Embryonic facial prominence (tissue), 1 donor: ENCODE measurements around the gene TUBB6.

ENCODE experiments used
- DNase-seq: peaks from one replicate; pipeline ENCODE4 v3.0.0-alpha.2; 2016; ENCODE audit errors: extremely low spot score

The TUBB6 gene

DNA sequence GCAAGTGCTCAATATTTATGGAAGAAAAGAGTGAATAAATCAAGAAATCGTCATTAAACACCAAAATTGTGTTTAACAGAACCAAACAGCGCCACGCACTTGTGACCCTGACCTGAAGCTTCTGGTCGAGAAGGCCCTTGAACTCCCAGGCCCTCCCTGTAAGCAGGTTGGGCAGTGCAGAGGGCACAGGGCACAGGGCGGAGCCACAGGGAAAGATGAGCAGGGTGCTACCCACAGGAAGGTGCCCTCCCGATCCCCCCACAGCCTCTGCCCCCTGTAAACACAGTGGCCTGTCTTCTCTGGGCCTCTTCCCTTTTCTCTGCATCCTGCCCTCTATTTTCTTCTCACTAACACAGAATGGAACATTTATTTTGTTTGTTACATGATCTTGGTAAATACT is 16.9 kb upstream of the TUBB6 start:
- DNase-seq = no peak

DNA sequence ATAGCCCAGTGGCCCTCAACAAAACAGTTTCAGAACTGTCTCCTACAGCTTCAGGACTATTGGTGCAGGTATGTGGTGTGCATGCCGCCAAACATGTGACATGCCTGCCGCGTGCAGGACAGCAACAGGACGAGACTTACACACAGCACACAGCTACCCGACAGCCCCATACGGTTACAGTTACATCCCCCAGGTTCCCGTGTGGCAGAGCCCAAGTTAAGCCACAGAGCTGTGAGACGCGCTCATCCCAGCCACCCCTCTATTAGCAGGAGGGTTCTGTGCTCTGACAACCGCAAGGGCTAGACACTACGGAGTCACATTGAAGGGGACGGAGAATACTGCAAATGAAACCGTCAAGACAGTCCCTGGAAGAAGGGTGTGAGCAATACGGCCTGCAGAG is 16.4 kb upstream of the TUBB6 start:
- no peak for DNase-seq

DNA sequence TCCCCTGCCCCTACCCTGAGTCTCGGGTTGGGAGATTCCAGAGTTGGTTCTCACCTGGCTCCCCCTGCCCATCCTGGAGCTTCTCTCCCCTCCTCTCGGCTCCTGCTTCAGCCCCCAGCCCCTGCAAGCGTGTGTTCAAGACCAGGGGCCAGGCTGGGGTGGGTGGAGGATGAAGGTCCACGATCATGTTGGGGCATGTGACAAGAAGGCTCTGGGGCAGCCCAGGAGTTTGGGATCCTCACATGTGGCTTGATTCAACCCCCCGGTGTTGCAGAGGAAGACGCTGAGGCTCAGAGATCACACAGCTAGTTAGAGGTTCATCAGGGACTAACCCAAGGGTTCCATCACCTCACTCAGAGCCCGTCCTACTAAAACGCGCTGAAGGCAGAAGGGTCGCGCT is 14.2 kb upstream of the TUBB6 start:
- DNase-seq = no peak

DNA sequence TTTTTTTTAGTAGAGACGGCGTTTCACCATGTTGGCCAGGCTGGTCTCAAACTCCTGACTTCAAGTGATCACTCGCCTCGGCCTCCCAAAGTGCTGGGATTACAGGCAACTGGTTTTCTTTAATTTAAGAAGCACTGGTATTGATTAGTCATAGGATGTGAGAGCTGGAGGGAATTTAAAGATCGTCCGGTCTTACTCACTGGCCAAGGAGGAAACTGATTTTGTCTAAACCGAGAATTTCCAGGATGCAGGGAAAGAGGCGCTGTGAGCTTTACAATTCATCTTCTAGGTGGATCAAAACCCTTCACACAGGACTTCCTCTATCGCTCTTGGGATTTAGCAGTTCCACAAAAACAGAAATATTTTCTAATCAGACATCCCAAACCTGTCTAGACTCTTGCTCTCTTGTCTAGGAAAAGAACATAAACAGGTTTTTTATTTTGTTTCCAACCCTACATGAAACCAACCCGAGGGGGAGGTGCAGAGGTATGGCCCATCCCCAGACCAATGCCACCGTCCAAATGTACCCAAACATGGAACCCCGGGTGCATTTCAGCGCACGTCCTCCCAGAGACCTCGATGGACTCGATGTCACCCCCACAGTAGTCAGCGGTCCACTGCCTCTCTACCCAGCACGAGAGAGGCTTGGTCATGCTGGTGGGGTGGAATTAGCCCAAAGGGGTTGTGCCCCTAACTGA is 12.5 kb upstream of the TUBB6 start:
- no peak for DNase-seq

DNA sequence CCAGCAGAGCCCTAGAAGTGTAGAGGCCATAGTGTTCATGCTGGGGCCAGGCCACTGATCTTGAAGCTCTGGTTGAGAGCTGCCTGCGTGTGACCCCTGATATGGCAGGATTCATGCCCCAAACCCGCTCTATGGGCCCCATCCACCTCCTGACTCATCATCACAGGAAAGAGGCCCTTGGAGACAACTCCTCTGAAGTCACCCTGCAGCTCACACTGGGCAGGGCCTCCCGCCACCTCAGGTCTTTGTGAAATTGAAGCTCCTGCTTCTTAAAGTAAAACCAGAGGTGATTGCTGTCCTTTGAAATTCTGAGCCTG is 12.0 kb upstream of the TUBB6 start:
- no peak for DNase-seq

DNA sequence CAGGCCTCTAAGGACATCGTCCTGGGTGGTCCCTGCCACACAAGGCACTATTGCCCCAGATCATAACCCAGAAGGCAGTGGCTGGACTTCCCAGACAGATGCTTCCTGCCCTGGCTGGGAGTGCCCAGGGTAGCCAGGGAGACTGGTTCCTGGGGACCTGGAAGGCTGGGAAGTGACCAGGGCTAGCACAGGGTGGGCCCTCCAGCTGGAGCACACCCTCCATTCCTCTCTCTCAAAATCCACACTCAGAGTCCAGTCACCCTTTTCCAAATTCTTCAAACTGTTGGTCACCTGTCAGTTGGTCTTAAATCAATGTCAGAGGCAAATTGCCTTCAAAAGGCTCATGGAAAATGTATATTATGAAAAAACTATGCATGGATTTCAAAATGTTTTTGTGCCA is 11.6 kb upstream of the TUBB6 start:
- no peak for DNase-seq

DNA sequence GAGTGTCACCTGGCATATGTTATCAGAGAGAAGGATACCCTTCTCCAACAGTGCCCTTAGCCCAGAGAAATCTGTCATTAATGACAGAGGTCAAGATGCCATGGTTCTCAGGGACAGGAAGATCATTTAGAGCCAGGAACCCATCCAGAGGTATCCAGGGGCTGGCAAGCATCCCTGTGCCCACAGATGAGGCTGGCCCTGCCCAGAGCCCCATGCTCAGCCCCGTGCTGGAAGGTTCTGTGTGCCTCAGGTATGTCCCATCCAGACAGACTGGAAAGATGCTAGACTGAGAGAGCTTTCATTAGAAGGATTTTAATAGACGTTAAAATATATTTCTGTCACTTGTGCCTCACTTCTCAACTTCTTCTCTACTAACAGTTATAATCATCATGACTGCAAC is 8.2 kb upstream of the TUBB6 start:
- no peak for DNase-seq

DNA sequence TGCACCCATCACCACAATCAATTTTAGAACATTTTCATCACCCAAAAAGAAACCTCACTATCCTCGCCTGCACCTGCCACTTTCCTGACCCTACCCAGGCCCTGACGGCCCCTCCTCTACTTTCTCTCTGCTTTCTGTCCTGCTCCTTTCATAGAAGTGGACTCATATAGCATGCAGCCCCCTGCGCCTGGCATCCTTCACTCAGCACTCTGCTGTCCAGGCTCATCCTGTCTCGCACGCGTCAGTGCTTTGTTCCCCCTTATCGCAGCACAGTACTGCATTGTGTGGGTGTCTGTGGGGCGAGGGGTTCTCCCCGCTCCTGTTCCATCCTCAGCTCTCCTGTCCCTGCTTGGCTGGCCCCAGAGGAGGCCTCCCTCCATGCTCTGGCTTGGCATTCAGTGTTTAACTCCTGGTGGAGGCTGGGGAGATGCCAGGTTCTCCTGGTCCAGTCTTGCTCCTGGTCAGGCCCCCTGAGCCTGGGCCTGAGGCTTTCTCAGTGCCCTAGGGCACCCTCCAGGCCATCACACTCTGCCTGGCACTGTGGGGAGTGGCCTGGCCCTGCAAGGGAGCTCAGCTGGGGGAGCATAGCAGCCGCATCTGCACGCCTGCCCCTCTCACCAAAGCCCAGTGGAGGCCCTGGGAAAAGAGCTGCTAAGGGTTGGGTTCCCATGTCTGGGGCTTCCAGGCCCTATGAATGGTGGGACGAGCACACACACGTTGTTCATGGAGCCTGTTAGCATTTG is 6.6 kb upstream of the TUBB6 start:
- DNase-seq = no peak

DNA sequence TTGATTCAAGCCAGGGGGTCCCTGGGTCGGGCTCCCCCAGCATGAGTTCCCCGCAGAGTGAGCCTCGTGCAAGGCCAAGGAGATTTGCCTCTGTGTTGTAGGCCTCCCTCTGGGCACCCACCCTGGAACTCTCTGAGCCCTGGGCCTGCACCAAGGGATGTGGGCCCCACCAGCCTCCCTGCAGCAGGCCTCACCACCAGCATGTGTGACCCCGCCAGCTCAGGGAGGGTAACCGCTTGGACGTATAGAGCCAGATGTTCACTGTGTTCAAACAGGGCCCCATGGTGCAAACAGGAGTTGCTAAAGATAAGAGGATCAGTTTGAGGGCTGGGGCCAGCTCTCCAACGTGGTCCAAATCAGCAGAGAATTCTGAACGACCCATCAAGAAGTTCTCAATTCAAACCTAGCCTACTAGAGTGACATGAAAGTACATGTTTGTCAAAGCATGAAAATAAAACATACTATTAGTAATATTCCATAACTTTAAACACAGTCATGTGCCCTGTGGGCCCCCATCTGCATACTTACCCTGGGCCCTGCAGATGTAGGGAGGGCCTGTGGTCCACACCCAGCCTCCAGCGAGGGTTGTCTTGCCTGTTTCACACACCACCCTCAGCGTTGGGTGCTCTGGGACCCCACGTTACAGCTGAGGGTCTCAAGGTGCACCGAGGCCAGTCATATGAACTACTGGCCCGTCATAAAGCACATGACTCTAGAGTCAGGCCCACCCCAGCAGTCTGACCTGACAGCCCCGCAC is 5.5 kb upstream of the TUBB6 start:
- DNase-seq = no peak

DNA sequence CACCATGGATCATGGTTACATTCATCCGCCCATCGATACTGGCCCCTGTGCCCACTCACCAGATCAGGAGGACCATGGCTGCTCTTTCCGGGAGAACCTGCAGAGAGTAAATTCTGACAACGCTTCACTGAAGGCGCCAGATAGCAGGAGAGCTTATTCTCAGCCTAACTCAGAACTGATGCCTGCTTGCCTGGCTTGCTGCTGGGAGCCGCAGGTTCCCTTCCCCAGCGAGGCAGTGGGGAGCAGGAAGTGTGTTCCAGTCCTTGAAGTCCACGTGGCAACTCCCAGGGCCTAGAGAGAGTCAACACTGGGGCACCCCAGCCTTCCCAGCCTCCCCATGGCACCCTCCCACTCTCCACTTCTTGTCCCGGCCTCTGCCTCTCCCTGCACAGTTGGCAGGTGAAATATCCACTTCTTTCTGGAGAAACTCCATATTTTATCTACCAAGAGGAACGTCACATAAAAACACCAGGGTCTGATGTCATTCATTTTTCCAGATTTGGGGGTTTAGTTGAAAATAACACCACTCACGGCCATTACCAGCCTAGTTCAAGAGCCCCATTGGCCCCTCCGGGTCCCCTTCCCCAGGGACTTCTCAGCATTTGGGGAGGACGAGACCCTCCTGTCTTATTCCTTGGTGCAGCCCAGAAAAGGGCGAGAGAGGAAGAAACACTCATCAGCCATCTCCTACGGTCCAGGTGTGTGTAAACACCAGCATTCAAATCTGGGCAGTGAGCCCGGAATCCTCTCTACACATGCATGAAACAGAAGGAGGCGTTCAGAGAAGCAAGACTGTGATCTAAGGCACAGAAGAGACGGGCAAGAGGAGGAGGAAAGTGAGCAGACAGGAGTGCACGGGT is 3.5 kb upstream of the TUBB6 start:
- no peak for DNase-seq

DNA sequence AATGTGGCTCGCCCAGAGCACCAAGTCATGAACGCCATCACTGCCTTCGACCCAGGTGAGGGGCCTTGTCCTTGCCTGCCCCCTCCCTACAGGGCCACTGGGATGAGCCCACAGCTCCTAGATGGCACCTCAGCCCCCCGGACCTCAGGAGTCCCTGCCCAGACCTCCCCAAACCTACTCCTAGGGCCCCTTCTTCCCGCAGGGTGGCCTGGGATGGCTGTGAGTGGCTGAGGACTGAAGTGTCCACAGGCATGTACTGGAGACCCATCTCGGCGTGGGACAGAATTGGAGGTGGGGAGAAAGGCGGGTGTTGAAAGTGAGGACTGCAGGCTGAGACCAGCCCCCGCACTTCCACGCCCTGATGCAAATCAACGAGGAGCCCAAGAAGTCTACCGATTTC is 2.8 kb upstream of the TUBB6 start:
- no peak for DNase-seq

DNA sequence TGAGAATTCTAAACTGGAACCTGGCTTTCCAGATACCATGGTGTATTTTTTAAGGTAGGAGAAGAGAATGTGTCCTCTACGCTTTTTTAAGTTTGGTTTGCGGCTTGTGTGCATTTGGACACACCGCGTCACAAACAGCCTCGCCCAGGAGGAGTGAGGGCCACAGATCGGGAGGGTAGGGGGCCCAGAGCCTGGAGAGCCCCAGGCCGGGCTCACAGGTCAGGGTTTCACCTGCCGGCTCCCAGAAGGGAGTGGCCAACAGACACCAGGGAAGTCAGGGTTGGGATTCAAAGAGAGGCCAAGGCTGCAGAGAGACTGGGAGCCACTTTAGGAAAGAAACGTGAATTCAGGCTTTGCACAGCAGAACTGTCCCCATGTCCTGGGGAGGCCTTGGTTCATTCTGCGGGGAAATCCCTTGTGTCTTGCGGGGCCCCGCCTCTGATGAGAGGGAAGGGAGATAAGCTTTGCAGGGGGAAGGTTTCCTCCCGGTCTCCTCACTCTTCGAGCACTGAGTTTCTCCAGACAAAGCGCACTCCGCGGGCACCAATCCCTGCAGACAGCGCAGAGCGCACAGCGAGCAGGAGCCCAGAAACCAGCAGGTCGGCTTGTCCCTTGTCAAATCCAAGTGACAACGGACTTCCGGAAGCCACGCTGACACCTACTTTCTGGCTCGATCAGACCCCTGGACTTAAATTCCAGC is 2.0 kb upstream of the TUBB6 start:
- DNase-seq = no peak

DNA sequence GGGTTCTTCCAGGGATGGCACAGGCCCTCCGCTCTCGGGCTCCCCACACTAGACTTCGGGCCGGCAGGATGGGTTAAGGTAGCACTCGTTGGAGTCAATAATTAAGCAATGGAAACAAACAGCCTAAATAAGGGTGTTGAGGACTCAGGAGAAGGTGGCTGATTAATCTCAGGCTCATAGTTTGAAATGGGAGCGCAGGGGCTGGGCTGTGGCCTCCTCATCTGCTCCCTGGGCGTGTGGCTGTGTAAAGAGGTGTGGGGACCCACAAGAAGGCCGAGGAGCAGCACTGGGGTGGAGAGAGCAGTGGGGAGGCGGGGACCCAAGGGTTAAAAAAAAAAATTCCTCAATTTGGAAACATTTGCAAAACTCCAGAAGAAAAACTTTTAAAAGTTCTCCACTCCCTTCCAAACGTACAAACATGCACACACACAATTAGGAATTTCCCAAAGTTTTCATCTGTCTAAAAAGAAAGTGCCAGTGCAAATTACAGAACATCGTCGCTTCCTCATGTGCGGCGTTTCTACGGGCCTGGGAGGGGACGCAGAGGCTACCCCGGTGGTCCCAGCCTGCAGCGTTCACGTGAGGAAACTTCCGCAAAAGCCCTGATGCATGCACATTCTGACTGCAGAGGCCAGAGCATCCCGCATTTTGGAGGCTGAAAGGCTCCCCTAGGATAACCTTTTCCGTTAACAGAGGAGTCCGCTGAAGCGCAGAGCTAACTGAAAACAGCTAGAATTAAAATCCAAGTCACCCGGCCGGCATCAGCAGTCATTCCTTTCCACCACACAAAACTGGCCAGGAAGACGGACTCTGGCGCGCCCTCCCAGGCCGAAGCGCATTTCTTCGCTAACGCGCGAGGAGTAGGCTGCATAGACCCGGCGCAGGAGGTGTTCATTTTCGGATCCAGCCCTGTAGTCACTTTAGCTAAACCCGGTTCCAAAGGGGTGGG is 1.0 kb upstream of the TUBB6 start:
- no peak for DNase-seq

DNA sequence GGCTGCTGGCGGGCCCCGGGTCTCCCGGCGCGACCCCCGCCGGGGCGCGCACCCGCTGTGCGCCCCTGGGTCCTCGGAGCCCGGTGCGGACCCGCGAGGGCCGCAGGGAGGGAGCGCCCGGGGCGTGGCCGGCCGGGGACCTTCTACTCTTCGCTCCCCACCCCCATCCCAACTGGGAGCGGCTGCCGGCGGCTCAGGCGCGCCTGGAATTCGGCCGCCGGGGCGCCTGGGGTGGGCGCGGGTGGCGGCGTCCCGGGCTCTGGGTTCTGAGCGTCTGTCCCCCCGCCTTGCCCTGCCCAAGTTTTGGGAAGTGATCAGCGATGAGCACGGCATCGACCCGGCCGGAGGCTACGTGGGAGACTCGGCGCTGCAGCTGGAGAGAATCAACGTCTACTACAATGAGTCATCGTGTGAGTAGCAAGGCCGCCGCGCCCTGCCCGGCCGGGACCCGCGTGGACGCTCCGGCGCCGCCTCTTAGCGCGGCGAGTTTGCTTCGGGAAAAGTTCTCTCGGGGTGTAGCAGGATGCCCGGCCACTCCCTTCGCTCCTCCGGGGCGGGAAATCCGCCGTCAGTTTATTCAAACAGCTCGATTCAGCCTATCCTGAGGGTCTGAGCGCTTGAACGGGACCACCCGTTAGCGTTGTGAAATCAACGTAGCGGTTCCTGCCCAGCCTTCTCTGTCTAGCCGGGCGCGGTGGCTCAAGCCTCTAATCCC is 502 bp downstream of the TUBB6 start:
- DNase-seq = peak; percentile 53

DNA sequence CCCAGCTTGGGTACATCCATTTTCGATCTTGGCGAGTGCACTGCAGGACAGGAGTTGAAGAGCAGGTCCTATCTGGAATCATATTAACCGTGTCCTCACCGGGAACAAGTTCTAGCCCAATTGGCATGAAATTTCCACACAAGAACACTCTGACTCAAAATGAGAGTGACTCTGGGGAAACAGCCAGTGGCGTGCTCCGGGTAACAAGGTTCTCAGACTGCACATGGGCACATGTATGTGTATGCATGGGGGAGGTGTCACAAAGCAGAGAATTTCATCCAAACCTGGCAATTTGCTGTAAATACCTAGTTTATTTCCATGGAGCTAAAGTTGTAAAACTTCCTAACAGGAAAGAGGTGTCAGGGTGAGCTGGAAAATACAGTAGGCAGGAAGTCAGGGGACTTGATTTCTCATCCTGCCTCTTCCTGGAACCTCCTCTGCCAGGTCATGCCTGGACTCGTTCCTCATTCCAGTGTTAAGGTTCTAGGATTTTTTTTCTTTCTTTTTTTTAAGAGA is 1.7 kb downstream of the TUBB6 start:
- DNase-seq = no peak

DNA sequence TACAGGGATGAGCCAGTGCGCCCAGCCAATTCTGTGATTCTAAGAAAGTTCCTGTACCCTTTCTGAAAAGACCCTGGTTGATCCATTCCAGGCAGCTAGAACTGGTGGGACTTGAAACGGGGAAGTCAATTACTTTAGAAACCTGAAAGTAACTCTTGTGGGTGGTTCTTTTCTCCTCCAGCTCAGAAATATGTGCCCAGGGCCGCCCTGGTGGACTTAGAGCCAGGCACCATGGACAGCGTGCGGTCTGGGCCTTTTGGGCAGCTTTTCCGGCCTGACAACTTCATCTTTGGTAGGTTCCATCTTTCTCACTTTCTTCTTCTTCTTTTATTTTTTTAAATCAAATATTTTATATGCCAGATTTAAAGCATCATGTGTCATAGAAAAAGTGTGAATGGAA is 2.7 kb downstream of the TUBB6 start:
- no peak for DNase-seq

DNA sequence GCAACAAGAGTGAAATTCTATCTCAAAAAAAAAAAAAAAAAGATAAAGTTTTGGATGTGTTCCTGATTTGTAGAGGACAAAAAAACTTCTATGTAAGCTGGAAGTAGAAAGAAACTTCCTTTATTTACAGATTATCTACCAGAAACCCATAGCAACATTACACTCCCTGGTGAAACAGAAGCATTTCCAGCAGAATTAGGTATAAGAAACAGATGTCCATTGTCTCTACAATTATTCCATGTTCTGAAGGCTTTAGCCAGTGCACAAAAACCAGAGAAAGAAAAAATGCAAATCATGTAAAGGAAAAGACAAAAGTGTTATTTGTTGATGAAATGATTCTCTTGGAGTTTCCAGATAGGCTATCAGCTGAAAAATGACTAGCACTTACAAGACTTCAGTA is 4.9 kb downstream of the TUBB6 start:
- no peak for DNase-seq

DNA sequence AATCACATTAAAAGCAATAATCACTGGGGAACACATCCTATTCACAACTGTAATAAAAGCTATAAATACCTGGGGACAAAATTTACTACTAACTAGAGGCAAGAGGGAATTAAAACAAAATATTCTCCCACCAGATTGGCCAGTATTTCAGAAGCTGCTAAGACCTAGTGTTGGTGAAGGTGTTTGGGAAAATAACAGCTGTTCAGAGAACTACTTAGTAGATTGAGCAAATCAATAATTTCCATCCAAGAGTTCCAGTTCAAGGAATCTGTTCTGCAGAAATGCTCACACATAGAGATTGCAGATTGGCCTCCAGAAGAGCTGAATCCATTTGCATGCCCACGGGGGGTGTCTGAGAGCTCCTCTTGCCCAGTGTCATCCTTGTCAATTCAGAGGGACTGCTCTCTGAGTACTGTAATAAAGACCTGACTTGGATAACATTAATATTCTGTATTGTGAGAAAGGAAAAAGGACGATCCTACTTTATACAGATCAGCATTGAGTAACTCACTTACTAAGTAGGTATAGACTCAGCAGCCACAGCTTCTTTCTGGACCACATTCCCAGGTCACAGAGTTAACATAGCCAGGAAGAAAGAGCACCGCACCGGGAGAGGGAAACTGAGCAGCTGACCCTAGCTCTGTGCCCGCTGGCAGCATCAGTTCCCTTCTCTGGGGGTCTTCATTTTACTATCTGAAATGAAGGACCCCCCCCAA is 5.6 kb downstream of the TUBB6 start:
- DNase-seq = no peak
